ENCODE results near the gene COPG1. TPM values are rescaled to one million over a fixed set of nuclear protein-coding genes. Genes with fewer than 3 reads are reported as not detected.

COPG1 gene
- total and polyA plus RNA-seq, 2 of the 13 experiments (the other 11 are each of a cell fraction or from before 2014, with no cell fraction given): 98.6 to 166 TPM

DNA sequence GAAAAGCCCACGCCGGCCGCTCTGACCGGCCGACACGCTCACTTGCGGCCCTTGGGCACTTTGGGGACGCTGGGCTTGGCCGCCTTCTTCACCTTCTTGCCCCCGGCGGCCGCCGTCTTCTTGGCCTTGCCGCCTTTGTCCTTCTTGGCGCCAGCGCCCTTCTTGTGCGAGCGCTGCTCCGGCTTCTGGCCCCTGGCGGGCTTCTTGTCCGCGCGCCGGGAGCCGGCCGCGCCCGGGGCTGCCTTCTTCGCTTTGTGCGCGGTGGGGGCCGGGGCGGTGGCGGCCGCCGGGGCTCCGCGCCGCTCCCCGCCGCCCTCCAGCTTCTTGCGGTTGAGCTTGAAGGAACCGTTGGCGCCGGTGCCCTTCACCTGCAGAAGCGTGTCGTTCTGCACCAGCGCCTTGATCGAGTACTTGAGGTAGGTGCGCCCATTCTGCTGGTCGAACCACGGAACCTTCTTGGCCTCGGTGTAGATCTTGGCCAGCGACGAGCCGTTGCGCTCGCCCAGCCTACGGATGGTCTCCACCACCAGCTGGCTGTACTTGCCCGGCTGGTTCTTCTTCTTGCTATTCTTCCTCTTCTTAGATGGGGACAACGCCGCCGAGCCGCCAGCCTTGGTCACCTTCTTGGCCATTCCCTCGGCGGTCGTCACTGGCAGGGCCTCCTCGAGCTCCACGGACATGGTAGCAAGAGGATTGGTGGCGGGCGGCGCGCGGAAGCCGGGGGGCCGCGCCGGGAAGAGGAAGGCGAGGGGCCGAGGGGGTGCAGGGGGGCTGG lies 66.0 kb downstream of the COPG1 start (continued):
- TF ChIP-seq ZNF574 (CRISPR knock-in tag; IDR thresholded peaks at IDR 0.05) (0 out of 2 replicates have a peak, but pooled peaks have one; percentile 8), ZFP36 (IDR thresholded peaks at IDR 0.05; ENCODE audit: borderline replicate concordance, low read depth, low read length, partially characterized antibody) (no peak), ZNF10 (CRISPR knock-in tag; IDR thresholded peaks at IDR 0.05; ENCODE audit: borderline replicate concordance, low read depth) (no peak), ZFP1 (CRISPR knock-in tag; IDR thresholded peaks at IDR 0.05) (no peak), RXRA (CRISPR knock-in tag; IDR thresholded peaks at IDR 0.05) (no peak), TEAD3 (CRISPR knock-in tag; optimal IDR thresholded peaks at IDR 0.05; ENCODE audit: borderline replicate concordance) (no peak), KLF6 (CRISPR knock-in tag; IDR thresholded peaks at IDR 0.05) (peak; percentile 4; the same call in 1 of the 2 replicates), MZF1 (CRISPR knock-in tag; IDR thresholded peaks at IDR 0.05; ENCODE audit: borderline replicate concordance) (no peak), MIER3 (CRISPR knock-in tag; IDR thresholded peaks at IDR 0.05; ENCODE audit: borderline replicate concordance) (no peak), AGO2 (optimal IDR thresholded peaks at IDR 0.05; ENCODE audit: low read depth, low read length) (peak; percentile 97), PHF8 (CRISPR knock-in tag; IDR thresholded peaks at IDR 0.05) (peak; percentile 11; the same call in 1 of the 2 replicates), AKAP8 (CRISPR knock-in tag; IDR thresholded peaks at IDR 0.05) (no peak), HIC2 (CRISPR knock-in tag; IDR thresholded peaks at IDR 0.05; ENCODE audit: low read depth) (0 out of 2 replicates have a peak, but pooled peaks have one; percentile 10), ADNP (CRISPR knock-in tag; IDR thresholded peaks at IDR 0.05) (no peak), SRSF9 (IDR thresholded peaks at IDR 0.05; ENCODE audit: borderline replicate concordance, insufficient read depth, low read depth, low read length, poor library complexity, severe bottlenecking) (no peak), SOX13 (IDR thresholded peaks at IDR 0.05) (no peak), SOX13 (CRISPR knock-in tag; conservative IDR thresholded peaks at IDR 0.05 in 1 of 2, IDR thresholded peaks at IDR 0.05 in 1 of 2) (no peak), RBM22 (optimal IDR thresholded peaks at IDR 0.05; ENCODE audit: low read length) (peak; percentile 58), ZNF331 (CRISPR knock-in tag; IDR thresholded peaks at IDR 0.05) (no peak), MTF2 (CRISPR knock-in tag; IDR thresholded peaks at IDR 0.05; ENCODE audit: borderline replicate concordance) (0 out of 2 replicates have a peak, but pooled peaks have one; percentile 18), FOXK1 (CRISPR knock-in tag; IDR thresholded peaks at IDR 0.05; ENCODE audit: borderline replicate concordance, low read depth) (0 out of 2 replicates have a peak, but pooled peaks have one; percentile 0), CHCHD3 (CRISPR knock-in tag; IDR thresholded peaks at IDR 0.05) (0 out of 2 replicates have a peak, but pooled peaks have one; percentile 40), ZNF749 (CRISPR knock-in tag; IDR thresholded peaks at IDR 0.05; ENCODE audit: borderline replicate concordance) (no peak)
- TF ChIP-seq, protein P1, sequence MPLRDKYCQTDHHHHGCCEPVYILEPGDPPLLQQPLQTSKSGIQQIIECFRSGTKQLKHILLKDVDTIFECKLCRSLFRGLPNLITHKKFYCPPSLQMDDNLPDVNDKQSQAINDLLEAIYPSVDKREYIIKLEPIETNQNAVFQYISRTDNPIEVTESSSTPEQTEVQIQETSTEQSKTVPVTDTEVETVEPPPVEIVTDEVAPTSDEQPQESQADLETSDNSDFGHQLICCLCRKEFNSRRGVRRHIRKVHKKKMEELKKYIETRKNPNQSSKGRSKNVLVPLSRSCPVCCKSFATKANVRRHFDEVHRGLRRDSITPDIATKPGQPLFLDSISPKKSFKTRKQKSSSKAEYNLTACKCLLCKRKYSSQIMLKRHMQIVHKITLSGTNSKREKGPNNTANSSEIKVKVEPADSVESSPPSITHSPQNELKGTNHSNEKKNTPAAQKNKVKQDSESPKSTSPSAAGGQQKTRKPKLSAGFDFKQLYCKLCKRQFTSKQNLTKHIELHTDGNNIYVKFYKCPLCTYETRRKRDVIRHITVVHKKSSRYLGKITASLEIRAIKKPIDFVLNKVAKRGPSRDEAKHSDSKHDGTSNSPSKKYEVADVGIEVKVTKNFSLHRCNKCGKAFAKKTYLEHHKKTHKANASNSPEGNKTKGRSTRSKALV (CRISPR knock-in tag; IDR thresholded peaks at IDR 0.05): no peak
